ENCODE results near the gene C6orf58. TPM values are rescaled to one million over a fixed set of nuclear protein-coding genes. Genes with fewer than 3 reads are reported as not detected.

The C6orf58 gene
- total RNA-seq, 4 donors from 2014 or later, result not detected

DNA sequence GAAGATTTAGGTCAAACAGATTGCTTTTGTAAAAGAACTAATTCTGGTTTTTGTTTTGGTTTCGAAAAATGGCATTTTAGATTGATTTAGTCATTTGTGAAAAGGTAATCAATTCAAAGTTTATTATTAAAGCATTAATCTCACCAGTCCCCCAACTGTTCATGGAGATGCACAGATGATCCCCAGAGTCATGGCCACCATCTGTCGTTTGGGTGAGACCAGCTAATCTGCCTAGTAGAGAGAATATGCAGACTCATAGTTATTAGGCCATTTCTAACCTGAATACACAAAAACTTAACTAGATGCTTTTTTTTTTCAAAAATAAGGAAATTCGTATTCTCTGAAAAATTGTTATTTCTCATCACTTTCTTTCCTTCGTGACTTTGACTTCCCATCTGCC is 58.1 kb downstream of the C6orf58 start:
- H3K9me3 ChIP-seq, result no peaks in the 10 kb centered on the region
- TF ChIP-seq POLR2A (IDR thresholded peaks at IDR 0.05; ENCODE audit: low read depth), result no peak
- TF ChIP-seq POLR2AphosphoS5 (IDR thresholded peaks at IDR 0.05), result no peak
- TF ChIP-seq, protein P1, sequence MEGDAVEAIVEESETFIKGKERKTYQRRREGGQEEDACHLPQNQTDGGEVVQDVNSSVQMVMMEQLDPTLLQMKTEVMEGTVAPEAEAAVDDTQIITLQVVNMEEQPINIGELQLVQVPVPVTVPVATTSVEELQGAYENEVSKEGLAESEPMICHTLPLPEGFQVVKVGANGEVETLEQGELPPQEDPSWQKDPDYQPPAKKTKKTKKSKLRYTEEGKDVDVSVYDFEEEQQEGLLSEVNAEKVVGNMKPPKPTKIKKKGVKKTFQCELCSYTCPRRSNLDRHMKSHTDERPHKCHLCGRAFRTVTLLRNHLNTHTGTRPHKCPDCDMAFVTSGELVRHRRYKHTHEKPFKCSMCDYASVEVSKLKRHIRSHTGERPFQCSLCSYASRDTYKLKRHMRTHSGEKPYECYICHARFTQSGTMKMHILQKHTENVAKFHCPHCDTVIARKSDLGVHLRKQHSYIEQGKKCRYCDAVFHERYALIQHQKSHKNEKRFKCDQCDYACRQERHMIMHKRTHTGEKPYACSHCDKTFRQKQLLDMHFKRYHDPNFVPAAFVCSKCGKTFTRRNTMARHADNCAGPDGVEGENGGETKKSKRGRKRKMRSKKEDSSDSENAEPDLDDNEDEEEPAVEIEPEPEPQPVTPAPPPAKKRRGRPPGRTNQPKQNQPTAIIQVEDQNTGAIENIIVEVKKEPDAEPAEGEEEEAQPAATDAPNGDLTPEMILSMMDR (IDR thresholded peaks at IDR 0.05), result no peak
- TF ChIP-seq EP300 (IDR thresholded peaks at IDR 0.05), result no peak
- WGBS, result 77% methylated on average over 4 of the region's 4 CpGs
- H3K36me3 ChIP-seq, result no peaks in the 10 kb centered on the region
- no peak overlapping the region for H3K27ac ChIP-seq (replicated peaks in 1 of 4)
- no peak overlapping the region for H3K4me3 ChIP-seq
- intact Hi-C loops (cut with DNase I), result no loop called here
- no peaks in the 10 kb centered on the region for H3K4me1 ChIP-seq
- no peak for DNase-seq (ENCODE audit: extremely low spot score)
- H3K27me3 ChIP-seq, result no peaks in the 10 kb centered on the region

GRCh38 chr6:127637830-127638409 is 60.9 kb downstream of the C6orf58 start:
- no peak overlapping the region for H3K27ac ChIP-seq (replicated peaks in 1 of 4)
- no peaks in the 10 kb centered on the region for H3K27me3 ChIP-seq
- TF ChIP-seq POLR2AphosphoS5 (IDR thresholded peaks at IDR 0.05), result no peak
- TF ChIP-seq POLR2A (IDR thresholded peaks at IDR 0.05; ENCODE audit: low read depth), result no peak
- TF ChIP-seq EP300 (IDR thresholded peaks at IDR 0.05), result no peak
- TF ChIP-seq, protein P1 (IDR thresholded peaks at IDR 0.05), result no peak
- H3K4me3 ChIP-seq, result no peak overlapping the region
- H3K36me3 ChIP-seq, result no peaks in the 10 kb centered on the region
- no peak for DNase-seq (ENCODE audit: extremely low spot score)
- no peaks in the 10 kb centered on the region for H3K9me3 ChIP-seq
- WGBS, result 68% methylated on average over 5 of the region's 5 CpGs
- intact Hi-C loops (cut with DNase I), result no loop called here
- H3K4me1 ChIP-seq, result no peaks in the 10 kb centered on the region

Other genes starting within 250 kb of the C6orf58 start
- gene ECHDC1, start 233.6 kb upstream of the C6orf58 start, total RNA-seq, result 10 to 100 TPM; 42.5 to 70.6 (median 57.9) TPM
- 10 to 100 TPM; 19.1 to 41.5 (median 29.7) TPM for gene KIAA0408, start 117.8 kb upstream of the C6orf58 start, total RNA-seq

All from esophagus muscularis mucosa (tissue), 4 donors.